CD1c-positive myeloid dendritic cell (primary cell): Measurements from ENCODE around the gene TRIM7.
"Not testable (repeated sequence)": the region's sequence is repeated elsewhere in the genome, so short reads cannot be mapped to it uniquely, and the experiment has no call there.

Source experiments
- DNase-seq: peaks from one replicate; pipeline ENCODE4 v3.0.0-alpha.2; 2016; ENCODE audit errors: extremely low spot score

The TRIM7 gene

DNA sequence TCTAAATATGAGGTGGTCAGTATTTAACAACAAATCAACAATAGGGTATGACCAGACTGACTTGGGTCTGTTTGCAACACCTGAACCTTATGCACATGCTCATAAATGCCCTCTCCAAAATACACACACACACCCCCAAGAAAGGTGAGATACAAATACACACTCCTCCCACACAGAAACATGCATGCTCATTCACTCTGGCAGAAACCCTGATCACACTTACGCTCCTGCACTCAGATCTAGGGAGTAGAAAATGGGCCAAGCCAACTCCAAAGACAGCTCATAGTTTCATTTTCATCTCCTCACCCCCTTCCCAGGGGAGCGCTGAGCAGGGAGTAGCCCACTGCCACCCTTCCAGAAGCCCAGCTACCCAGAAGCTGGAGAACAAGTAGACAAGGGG is 11.3 kb downstream of the TRIM7 start:
- DNase-seq = no peak

DNA sequence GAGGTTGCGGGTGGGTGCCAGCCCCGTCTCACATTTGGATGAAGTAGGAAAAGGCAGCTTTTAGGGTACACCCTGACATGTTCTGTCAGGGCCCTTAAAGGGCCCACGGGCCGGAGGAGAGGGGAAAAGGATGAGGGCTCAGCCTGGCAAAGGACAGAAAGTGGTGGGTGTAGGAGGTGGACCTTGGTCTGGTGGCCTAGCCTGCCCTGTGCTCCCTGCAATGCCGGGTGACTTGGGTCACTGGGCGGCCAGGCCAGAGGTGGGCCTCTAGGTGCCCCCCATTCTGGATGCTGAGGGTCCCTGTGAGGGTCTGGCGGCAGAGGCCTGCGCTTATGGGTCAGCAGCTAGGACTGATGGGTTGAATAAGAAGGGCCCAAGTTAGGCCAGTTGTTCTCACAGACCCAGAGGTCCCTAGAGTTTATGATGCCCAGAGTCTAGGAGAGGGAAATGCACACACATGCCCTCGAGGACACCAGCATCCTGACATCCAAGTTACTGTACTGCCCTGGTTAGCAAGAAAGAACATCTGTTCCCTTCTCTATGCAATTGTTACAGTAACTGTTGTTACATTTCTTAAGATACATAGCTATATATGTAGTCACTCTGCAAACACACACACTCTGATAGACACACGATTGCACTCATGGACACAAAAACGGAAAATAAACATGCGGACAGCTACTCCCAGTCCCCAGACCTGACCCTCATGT is 12.5 kb downstream of the TRIM7 start:
- DNase-seq = no peak

DNA sequence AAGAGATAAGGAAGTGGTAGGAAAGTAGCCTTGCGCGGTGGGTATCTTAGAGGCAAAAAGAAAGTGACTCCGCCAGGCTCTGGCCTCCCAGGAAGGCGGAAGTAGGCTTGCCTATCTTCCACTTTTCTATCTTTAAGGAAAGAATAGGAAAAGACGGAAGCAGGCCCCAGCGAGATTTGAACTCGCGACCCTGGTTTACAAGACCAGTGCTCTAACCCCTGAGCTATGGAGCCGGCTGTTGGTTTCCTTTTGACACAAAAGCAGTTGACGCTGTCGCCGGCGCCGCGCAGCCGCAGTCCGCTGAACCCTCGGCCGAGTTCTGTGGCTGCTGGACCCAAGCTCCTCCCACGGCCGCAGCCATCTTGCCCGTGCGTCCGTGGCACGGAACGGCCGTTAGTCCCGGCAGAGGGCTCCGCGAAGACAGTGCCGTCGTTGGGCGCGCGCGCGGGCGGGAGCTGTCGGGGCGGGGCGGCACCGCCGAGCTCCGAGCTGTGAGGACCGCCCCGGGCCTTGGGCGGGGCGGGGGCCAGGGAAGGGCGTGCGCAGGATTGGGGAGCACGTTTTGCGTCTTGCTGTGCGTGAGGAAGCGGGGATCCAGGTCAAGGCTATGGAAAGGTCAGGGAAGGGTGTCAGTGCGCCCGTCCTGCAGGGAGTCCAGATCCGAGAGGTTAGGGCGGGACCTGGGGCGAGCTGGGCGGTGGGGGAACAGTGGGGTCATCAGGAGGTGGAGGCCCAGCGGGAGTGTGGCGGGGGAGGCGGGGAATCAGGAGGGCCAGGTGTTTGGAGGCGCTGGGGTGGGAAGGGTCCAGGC is 13.3 kb downstream of the TRIM7 start:
- peak; percentile 98 for DNase-seq

DNA sequence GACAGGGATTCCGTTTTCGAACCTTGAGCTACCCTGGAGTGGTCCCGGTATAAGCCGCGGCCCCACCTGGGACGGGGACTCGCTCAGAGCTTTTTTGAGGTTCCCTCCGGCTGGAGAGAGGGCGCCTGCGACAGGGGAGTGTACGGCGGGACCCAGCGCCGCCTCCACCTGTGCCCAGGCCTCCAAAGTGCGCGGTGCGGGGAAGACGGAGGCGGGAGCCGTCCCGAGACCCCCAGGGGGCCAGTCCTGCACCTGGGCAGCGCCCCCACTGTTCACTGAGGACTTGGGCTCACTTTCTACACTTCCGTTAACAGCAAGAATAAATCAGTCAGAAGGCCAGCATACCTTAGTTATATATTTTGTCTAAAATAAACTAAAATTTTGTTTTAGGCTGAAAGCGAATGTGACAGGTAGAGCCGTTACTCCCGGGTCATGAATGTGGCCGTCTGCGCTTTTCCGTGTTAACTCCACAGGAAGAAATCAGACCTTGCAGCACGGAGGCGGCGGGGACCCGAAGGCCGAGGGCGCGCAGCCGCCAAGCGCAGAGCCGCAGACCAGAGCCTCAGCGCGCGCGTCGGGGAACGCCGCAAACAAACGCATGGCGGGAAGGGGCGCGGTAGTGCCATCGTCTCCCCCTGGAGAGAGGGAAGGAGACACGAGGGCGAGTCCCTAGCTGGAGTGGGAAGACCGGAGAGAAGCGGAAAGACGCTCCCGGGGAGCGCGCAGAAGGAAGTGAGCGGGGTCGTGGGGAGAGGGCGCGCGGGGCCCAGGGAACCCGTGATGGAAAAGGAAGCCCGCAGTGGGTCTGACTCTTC is 14.1 kb downstream of the TRIM7 start:
- DNase-seq = no peak

DNA sequence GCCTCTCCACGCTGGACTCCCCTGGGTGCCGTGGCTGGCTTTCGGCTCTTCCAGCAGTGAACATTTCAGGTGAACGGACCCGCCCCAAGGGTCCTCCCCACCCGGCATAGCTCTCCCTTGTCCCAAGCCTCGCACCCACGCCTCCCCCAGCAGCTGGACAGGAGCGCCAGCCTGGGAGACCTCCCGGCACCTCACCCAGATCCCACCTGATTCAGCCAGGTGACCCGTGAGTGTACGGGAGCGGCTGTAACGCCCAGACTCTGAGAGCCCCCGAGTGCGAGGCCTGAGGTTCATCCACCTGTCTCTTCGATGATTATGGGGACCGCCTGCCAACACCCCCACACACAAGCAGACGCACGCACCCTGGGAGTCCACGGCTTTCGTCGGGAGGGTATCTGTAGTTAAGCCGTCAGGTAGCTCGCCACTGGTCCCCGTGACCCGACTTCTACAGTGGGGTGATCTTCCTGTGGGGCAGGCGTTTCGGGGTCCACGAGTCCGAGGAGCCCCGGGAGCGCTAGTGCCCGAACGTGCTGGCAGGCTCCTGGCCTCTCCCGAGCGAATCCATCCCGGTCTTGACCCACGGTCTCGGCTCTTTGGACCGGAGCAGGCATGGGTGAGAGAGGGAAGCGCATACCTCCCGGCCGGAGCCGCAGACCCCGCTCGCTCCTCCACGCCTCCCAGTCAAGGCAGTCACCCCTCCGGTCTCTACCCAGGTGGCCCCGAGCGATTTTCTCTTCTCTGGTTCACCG is 14.9 kb downstream of the TRIM7 start:
- DNase-seq = no peak

DNA sequence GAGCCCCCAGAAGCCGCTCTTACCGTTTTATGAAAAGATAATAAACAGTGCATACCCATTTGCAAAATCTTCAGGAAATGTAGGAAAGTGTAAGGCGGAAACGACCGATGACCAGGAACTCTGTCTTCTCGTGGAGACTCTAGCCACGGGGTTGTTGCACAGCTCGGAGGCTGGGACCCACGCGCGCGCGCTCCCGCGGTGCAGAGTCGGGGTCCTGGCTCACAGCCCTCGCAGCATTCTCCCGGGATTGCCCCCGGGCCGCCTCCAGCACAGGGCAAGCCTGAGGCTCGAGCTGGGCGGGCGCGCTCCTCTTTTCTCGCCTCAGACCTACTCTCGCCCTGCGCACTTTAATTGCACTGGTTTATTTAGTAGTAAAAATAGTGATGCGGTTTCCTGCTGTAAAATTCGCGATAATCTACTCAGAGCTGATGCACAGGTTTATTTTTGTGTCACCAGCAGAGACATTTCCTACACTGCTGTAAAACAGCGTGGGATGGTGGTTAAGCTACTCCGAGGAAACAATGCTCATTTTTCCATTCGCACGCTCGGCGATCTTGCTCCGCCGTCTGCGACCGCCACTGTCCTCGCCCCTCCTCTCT is 15.5 kb downstream of the TRIM7 start:
- DNase-seq = peak; percentile 86

DNA sequence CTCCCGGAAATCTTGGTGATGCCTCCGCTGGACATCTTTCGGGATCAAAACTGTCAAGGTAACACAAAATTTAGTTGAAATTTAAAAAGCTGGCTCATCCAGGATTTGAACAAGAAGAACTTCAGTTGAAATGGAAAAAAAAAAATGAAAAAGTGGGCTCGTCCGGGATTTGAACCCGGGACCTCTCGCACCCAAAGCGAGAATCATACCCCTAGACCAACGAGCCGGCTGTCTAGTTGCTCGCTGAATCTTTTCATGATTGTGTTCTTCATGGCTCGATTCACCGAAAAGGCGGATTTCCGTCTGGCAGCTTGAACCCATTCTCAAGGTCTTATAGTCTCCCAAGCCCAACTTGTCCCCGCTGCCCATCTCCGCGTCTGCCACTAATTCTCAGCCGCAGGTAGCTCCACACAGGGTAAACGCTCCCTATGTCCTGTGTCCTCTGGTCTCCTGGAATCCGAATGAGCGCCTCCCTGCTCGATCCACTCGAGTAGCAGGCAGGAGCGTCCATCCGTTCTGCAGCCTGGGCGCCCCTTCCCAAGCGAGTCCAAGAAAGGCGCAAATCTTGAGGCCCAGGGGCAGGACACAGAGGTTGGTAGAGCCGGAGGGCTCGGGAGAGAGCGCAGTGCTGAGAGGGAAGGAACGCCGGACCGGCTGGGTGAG is 16.2 kb downstream of the TRIM7 start:
- DNase-seq = peak; percentile 89

DNA sequence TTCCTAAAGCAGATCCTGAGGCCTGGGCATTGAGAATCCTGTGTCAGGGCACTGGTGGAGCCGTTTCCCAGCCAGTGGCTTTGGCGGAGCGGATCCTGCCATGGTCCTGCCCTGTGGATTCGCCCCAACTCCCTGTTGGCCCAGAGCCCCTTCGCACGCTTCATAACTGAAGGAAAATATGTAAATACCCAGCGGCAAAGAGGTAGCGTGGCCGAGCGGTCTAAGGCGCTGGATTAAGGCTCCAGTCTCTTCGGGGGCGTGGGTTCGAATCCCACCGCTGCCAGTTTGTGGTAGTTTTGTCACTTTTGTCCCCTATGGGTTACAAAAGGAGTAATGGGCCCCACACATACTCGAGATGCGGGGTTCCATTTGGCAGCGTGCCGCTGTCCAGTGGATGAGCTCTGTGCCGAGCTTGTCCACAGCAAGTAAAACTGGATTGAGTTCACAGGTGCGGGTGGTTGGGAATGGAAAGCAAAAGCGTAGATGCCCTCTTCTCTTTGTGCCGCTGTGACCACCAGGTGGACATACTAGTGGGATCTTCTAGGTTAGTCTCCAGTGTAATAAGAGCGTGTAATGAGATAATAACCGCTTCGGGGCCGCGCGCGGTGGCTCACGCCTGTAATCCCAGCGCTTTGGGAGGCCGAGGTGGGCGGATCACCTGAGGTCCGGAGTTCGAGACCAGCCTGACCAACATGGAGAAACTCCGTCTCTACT is 17.3 kb downstream of the TRIM7 start:
- DNase-seq = peak; percentile 42

DNA sequence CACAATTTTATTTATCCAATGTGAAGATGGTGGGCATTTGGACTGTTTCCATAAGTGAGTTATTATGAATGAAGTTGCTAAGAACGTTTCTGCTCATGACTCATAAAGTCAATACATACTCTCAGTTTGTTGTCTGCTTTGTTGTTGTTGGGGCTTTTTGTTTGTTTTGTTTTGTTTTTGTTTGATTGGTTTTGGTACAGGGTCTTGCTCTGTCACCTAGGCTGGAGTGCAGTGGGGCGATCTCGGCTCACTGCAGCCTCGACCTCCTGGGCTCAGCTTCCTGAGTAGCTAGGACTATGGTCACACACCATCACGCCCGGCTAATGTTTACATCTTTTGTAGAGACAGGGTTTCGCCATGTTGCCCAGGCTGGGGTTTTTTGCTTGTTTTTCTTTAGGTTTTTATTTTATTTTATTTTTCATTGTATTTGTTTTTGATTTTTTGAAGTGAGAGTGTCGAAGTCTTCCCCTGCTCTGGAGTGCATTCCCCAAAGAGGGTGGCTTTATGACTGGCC is 18.0 kb downstream of the TRIM7 start:
- no peak for DNase-seq

DNA sequence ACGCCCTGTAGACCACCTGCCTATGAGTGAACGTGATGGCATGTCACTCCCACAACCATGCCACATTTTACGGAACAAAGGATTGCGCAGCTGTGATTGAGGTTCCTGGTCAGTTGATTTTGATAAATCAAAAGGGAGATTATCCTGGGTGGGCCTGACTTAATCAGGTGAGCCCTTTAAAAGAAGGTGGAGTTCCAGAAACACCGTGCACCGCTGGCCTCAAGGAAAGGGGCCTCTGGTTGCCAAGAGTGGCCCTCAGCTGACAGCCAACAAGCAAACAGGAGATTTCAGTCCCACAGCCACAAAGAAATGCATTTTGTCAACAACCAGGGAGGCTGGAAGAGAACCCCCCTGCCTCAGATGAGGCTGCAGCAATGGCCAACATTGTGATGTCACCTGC is 19.0 kb downstream of the TRIM7 start:
- DNase-seq = no peak

DNA sequence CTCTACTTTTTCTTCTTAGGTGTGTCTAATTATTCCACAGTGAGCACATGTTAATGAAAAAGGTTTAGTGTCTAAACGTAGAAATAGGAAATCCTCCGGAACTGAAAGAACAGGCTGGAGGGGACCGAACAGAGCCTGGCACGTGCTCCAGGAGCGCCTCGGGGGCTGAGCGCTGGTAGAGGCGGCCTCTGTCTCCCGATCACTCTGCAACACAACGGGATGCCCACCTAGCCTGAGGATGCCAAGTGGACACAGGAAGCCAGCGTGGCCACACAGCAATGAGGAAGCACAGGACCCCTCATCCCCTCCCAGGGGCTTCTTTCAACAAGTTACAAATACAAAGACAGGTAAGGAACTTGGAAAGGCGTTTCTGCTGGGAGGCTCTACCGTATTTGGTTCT is 19.4 kb downstream of the TRIM7 start:
- DNase-seq = no peak

DNA sequence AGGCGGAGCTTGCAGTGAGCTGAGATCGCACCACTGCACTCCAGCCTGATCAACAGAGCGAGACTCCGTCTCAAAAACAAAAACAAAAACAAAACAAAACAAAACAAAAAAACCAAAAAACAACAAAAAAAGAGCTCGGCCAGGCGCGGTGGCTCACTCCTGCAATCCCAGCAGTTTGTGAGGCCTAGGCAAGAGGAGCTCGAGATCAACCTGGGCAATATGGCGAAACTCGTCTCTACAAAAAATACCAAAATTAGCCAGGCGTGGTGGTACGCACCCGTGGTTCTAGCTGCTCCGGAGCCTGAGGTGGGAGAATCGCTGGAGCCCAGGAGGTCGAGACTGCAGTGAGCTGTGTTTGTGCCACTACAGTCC is 20.2 kb downstream of the TRIM7 start:
- DNase-seq = no peak

DNA sequence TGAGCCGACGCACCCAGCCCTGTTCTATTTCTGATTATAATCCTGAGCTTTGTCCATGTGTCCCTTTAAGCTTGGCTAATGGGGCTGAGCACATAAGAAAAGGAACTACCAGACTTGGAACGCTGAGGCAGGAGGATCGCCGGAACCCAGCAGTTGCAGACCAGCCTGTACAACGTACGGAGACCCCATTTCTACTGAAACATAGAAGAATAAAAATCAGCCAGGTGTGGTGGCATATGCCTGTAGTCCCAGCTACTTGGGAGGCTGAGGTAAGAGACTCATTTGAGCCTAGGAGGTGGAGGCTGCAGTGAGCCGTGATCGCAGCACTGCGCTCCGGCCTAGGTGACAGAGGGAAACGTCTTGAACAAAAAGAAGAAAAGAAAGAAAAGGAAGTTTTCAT is 22.3 kb downstream of the TRIM7 start:
- no peak for DNase-seq

DNA sequence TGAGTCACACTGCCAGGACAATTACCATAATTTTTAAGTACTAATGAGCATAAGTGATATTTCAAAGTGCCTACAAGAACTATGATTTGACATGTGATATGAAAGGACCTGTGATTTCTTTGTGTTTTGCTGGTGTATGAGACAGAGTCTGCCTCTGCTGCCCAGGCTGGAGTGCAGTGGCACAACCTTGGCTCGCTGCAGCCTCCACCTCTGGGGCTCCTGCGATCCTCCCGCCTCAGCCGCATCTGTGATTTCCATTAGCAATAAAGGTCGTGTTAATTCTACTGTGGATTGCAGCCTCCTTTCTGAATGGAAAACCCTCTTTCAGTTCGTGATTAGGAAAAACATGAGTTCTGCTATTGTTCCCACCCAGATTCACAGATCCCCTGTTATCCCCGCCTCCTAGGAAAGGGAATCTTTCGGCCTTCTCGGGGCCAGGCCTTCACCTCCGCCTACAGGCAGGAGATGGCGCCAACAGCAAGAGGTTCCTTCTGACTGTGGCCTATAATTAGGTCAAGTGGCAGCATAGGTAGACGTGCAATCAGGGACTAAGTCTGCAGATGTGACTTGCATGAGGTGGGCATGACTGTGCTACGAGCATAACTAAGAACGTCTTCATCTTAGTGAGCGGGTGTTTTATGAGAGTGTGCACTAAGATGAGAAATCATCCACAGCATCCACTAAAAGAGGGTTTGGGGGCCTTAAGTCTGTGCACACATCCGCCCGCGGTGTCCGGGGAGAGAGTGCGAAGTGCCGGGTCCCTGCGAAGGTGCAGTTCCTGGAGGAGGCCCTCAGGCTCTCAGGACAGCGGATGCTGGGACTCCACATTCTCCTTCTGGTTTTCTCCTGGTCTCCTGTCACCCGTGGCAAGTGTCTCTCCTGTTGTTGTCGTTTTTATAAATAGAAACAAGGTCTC is 23.1 kb downstream of the TRIM7 start:
- DNase-seq = peak; percentile 76

DNA sequence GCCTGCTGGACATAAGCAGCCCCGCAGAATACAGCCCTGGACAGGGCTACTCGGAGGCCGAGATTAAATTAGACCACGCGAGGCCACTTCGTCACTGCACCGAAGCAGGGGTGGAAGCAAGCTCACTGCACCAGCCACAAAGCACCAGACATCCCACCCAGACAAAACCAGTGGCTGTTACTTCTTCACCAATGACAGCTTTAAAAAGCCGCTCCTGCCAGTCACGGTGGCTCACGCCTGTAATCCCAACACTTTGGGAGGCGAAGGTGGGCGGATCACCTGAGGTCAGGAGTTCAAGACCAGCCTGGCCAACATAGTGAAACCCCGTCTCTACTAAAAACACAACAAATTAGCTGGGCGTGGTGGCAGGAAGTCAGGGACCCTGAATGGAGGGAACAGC is 27.4 kb downstream of the TRIM7 start:
- not testable (repeated sequence) for DNase-seq

DNA sequence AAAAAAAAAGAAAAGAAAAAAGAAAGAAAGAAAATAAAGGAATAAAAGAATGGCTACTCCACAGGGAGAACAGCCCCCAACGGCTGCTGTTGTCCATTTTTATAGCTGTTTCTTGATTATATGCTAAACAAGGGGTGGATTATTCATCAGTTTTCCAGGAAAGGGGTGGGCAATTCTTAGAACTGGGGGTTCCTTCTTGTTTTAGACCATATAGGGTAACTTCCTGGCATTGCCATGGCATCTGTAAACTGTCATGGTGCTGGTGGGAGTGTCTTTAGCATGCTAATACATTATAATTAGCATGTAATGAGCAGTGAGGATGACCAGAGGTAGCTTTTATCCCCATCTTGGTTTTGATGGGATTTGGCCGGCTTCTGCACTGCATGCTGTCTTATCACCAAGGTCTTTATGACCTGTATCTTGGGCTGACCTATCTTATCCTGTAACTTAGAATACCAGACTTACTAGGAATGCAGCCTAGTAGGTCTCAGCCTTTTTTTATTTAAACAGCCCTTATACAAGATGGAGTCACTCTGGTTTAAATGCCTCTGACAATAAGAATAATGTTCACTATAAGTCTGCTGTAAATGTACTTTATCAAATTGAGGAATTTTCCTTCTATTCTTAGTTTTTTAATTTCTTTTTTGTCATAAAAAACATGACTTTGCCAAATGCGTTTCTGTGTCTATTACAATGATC is 28.6 kb downstream of the TRIM7 start:
- DNase-seq = peak; percentile 66

DNA sequence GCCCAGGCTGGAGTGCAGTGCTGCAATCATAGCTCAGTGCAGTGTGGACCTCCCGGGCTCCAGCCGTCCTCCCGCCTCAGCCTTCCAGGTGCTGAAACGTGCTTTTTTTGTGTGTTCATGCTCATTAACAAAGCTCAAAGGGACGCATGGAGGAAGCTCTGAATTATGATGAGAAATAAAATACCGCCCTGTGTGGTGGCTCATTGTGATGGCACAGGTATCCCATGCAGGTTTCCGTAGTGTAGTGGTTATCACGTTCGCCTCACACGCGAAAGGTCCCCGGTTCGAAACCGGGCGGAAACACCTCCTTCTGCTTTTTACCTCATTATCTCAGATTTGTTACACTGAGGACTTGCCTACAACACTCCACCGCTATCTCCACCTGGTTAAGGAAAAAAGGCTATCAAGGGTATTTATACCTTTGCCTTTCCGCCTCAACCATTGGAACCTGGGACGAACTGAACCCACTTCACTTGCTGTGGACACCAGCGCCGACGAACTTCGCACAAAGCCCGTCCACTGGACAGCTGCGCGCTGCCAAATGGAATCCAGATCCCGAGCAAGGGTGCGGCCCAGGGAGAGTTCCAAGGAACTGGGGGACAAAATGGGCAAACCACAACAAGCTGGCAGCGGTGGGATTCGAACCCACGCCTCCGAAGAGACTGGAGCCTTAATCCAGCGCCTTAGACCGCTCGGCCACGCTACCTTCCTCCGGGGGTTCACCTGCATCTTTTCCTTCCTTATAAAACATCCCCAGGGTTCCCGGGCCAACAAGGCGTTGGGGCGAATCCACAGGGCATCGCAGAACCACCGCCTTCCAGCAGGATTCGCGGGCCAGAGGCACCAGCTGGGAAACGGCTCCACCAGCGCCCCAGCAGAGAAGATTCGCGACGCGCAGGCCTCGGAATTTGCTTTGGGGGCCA is 31.3 kb downstream of the TRIM7 start:
- DNase-seq = peak; percentile 52
